NCI-H524 treated with DMSO at 0.1 percent for 48 hours (cell line): ENCODE results near the gene CFAP206.
"Not testable (repeated sequence)": the region's sequence is repeated elsewhere in the genome, so short reads cannot be mapped to it uniquely, and the experiment has no call there.

Experiments
- DNase-seq: peaks from one replicate; lab custom pipeline; 2025; lab: John Stamatoyannopoulos, UW

Gene CFAP206

DNA sequence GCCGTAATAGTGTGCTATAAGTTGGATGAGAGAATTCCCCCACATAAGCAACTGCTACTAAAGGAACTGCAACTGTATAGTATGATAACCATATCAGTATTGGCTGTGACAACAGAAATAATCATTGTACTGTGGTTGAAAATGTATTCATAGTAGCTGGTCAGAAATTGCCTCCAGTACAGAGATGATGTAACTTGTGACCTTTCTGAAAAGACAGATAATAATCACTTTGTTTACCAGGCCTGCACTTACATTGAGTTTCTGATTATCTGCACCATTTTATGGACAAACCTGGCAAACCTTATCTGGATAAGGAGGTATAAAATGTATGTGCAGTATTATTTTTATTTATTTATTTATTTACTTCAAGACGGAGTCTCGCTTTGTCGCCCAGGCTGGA, 19.0 kb downstream of the CFAP206 start:
- no peak for DNase-seq

DNA sequence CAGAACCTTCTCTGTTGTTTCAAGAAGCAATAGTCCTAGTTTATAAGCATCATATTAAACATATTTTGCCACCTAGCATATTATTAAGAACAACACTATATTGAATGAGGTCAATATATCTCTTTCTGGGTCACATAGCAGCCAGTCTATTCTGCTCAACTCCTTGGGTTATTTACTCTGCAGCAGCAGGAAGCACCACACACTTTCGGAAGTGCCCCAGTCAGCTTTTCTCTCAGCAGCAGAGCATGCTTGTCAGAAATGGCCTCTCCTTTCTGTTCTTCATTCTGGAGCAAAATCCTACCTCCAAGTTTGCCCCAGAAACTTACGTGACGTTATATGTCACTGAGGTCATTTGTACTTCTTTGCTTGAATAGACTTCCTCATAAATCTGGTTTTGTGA, 22.7 kb downstream of the CFAP206 start:
- DNase-seq: no peak

DNA sequence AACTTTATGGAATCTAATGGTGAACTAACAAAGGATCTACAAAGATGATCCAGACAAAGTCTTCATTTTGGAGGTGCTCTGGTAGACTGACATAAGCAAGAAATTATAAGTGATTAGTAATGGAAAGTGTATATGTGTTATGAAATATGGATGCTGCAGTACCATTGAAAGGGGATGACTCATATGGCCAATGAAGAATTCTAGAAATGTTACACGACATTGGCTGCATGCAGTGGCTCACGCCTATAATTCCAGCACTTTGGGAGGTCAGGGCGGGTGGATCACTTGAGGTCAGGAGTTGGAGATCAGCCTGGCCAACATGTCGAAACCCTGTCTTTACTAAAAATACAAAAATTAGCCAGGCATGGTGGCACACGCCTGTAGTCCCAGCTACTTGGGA, 23.5 kb downstream of the CFAP206 start:
- no peak for DNase-seq

DNA sequence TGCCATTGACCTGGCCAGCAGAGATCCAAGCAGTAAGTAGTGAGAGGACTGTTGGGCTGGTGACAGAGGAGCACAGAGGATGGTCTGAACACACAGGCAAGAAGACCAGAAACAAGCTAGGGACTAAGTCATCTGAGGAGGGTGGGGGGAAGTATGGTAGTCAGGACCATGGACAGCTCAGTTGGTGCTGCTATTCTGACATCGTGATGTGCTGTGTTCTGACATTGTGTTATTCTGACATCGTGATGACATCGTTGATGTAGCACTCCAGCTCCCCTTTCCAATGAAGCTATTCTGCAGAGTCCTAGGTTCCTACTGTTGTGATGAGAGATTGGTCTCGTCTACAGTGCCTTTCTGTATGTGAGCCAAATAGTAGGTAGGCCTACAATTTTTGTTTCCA, 28.7 kb downstream of the CFAP206 start:
- DNase-seq: no peak

DNA sequence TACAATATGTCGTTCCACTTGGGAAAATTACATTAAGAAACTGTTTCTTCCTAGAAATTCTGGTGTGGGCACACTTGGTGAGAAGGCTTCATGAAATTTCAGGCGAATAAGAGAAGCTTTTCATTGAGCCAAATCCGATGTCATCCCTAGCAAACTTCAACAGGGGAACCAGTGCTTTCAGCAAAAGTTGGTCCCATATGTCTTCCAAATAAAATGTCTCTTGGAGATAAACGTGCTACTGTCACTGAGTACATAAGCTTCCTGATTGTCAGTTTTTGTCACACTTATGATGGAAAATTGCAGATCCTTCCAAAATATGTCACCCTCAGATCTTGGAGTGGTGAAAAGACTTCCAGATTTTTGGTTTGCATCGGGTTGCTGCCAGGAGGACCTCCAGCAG, 33.9 kb downstream of the CFAP206 start:
- DNase-seq: no peak

DNA sequence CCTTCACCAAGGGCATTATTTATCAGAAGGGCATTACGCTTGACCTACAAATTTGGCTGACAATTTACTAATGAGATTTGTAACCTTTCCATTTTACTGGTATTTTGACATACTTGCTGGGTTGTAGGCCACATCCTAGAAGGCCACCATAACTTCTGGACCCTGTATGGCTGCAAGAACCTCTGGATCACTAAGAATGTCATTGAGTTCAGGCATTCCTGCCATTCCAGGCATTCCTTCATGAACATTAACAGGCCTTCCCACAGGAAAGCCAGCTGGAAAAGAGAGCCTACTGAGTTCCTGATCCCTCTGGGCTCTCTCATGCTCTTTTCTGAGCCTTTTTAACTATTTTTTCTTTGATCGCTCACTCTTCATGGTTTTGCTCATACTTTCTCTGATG, 36.6 kb downstream of the CFAP206 start:
- no peak for DNase-seq

DNA sequence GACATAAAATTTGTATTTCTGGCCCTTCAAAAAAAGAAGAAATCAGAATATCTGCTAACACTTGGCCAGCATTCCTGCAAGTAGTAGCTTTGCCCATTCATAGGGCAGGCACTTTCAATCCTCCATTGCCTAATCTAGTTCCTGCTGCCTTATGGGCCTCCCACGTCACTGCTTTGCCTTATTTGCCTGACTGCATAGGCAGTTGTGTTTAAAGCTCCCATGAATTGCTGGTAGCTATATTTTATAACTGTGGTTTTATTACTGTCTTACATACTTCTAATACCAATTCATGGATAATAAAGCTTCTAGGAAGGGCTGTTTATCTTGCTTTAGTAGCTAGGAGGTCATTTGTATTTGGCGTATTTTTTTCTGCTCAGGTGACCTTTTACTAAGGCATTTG, 57.3 kb downstream of the CFAP206 start:
- no peak for DNase-seq

DNA sequence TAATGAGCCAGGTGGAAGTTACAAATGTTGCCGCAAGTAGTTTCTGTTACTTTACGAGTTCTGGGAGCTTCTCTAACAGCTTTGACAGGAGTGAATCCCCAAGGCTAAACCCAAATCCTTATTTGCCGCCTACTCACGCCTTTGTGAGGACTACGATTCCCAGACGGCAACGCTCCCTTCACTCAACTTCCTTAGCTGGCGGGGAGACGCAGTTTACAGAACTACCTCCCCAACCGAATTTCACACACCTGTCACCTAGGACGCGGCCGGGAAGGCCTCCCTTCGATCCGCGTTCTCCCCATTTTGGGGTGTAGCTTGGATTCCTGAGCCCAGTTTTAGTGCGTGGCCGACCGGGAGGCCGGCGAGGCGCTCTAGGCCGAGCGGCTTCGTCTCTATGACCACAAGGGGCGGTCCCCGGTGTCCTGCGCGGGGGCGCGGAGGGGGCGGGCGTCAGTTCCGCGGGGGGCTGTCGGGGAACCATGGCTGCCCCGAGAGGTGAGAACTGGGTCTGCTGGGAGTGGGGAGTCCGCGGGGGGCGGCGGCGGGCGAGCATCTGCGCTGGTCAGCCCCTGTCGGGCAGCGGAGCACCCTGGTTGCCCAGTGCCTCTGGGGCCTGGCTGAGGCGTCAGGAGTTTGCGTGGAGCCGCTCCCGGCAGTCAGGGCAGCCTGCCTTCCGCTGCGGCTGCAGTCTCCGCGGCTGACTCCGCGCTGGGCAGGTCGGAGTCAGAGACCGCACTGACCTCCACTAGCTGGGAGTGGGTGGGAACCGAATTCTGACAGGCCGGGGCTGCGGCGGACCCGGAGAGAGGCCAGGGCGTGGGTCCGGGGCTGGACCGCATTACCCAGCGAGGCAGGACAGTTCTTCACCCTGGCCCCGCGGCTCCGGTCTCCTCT, 65.0 kb downstream of the CFAP206 start, which contains the start of gene SLC35A1:
Gene SLC35A1 (plus strand): TSS at position 450 of the 894 bp plus-strand sequence. CDS start 30 bp downstream, at position 480.
- peak; percentile 19 for DNase-seq

DNA sequence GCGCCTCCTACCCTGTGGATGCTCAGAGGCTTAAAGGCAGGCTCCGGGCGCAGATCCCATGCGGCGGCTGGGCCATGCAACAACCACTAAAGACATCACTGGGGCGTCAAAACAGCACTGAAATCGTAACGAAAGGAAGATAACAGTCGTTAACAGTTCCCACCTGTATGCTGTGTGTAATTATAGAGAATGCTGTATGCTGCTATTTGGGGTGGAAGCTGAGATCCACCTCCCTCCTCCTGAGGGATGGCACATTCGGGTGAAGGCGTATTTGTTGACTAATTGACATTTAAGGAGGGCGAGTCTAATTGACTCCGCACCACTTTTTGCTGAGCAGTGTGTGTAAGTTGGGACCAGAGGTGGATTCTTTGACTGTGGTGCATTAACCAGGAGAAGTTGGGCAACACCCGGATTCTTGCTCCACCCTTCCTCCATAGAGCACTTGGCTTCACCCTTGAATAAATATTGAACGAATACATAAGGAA, 65.7 kb downstream of the CFAP206 start:
- no peak for DNase-seq

DNA sequence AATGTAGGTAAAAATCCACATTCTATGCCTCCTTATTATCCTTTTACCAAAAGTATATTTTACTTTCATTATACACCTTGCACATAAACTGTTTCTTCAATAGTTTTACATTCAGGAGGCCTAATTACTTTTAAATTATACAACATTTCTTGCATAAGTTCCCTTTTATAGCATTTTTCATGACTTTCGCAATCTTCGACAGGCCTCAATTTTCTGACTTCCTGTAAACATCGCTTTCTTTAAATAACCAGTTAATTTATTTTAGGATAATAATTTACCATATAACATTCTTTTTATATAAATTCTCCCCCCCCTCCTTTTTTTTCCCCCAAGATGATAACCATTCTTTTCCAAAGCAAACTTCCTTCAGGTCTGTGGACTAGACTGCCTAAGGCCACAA, 74.2 kb downstream of the CFAP206 start:
- DNase-seq: no peak

DNA sequence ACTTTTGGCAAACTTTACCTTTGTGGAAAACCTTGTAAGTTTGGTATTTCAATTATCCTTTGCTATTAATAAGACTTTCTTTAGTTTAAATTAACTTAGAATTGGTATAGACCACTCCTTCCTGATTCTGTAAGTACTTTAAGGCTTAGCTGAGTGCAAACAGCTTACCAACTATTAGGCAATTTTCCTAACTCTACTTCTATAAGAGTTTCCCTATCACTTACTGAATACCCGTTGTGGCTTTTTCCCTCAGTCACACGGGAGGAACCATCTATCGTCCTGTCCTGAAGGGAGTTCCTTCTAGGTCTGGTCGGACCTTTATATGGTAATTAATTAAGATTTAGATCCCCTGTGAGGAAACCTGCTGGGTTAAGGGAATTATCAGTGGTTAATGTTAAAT, 74.6 kb downstream of the CFAP206 start:
- no peak for DNase-seq

DNA sequence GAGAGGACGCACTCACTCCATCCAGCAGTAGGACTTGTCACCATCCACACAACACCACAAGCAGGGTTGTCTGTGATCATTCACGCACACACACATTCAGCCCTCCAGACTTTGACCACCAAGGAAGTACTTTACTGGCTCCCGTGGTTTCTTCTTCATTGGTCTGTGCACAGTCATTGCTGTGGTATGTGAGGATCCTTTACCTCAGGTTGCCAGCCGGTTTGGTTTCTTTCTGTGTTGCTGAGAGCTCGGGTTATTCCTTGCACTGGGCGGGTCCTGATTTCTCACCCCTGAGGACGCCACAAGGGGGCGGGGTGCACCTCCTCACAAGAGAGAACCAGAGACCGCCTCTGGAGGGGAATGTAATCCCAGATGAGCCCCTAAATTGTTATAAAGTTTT, 76.2 kb downstream of the CFAP206 start:
- DNase-seq: no peak

DNA sequence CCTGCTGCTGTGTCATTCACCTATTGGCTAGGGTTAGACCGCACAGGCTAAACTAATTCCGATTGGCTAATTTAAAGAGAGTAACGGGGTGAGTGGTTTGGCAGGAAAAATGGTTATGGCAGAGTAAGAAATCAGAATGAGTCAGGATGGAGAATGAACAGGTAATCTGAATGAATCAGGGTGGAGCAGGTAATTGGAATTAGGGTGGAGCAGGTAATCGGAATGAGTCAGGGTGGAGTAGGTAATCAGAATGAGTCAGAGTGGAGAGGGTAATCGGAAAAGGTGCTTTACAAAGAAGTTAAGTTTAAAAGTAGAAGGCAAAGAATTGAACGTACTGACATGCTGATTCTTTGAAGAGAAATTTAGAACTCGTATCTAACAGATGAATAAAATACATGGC, 76.7 kb downstream of the CFAP206 start:
- DNase-seq: no peak

DNA sequence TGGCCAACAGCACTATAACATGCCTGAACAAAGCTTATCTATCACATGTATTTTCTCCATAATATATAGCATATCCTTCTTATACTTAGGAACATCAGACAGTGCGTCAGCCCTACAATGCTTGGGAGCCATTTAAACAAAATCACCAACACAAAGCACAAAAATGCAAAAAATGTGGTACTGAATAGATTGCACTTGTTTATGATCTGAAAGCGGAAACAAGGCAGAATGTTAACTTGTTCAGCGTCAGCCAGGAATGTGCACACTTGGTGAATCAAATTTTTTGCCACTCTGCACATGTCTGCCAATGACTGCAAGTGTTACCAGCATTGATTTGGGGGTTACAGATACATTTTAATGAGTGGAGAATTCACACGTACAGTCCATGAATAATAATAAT, 79.8 kb downstream of the CFAP206 start:
- DNase-seq: no peak

DNA sequence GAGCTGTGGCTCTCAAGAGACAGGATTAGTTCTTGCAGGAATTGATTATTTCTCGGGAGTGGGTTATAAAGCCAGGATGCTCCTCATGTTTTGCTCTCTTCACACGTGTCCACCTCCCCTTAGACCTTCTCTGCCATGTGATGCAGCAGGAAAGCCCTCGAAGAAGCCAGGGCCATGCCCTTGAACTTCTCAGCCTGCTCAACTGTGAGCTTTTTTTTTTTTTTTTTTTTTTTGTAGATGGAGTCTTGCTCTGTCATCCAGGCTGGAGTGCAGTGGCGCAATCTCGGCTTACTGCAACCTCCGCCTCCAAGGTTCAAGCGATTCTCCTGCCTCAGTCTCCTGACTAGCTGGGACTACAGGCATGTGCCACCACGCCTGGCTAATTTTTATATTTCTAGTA, 81.6 kb downstream of the CFAP206 start:
- not testable (repeated sequence) for DNase-seq

DNA sequence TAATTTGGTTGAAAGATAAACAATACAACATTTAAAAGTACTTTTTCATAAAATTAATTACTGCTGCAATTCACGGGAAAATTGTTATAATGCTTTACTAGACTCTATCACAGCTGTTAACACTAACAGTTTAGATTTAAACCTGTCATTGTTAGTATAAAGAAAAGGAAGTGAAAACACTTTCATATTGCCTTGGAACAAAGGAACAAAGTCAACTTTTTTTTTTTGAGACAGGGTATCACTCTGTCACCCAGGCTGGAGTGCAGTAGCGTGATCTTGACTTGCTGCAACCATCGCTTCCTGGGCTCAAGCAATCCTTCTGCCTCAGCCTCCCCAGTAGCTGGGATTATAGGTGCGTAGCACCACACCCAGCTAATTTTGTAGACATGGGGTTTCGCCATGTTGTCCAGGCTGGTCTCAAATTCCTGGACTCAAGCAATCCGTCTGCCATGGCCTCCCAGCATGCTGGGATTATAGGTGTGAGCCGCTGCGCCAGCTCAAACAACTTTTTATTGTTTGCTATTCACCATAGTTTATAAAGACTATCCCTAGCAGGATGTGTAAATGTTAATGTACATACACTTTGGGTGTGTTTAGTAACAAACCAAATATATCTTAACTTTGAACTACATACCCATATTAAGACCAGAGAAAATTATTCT, 87.1 kb downstream of the CFAP206 start:
- no peak for DNase-seq

DNA sequence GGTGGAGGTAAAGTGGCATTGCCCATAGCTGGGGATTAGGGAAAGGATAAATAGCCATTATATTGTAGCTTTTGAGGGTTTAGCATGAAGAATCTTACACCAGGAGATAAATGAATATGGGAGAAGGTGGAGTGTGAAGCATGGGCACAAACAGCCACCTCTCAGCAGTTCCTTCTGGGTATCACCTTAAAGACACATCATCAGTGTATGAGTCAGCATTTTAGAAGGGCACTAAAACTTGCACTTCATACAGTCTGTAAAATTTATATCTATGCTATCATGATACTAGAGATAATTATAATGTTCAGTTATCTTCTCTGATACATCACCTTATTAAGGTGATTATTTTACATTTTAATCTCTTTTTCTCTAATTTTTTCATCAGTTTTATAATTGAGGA, 90.3 kb downstream of the CFAP206 start:
- DNase-seq: no peak

DNA sequence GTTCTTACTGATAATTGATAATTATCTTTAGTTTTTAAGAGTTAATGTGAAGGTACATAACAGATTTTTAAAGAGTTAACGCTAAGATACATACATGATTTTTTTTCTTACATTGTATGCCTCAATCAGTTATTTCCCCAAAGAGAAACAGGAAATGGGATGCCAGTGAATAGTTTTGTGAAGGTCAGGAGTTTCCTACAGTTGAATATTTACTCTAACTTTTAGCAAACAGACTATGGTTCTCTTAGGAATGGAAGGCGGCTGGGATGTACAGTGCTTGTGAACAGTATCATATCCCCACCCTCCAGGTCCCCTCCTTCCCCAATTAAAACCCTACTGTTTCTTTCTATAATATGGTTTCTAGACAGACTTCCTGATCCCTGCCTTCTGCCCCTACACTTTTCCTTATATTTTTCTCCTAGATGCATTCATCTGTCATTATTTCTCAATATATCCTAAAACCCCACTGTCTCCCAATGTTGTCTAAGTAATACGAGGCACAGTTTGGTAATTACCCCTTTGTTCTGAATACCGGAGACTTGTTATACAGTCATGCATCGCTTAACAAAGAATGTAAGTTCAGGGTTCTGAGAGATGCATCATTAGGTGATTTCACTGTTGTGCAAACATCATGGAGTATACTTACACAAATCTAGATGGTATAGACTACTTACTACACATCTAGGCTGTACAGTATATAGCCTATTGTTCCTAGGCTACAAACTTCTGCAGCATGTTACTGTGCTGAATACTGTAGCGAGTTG, 94.2 kb downstream of the CFAP206 start:
- no peak for DNase-seq

DNA sequence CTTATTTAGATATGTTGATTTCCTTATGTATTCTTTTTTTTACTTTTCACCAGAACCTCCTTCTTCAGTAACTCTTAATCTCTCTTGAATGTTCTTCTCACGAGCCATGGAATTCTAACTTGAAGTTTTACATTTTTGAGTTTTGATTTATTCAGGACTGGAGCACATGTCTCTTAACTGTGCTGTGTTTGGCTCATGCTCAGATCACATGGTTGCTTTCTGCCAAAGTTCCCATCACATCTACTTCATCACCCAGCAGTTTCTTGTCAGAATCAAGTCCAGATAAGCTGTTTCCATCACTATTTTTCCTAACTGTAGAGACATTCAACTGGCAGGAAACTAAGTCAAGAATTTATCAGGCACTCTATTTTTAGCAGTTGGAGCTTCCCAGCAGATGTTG, 96.7 kb downstream of the CFAP206 start:
- DNase-seq: no peak
